NCI-H510A treated with DMSO at 0.1 percent for 48 hours (cell line): ENCODE measurements around the gene OR52A5.
"Not testable (repeated sequence)": the region's sequence is repeated elsewhere in the genome, so short reads cannot be mapped to it uniquely, and the experiment has no call there.

Experiments used
- DNase-seq: peaks from one replicate; lab custom pipeline; 2025; lab: John Stamatoyannopoulos, UW

The OR52A5 gene

GRCh38 chr11:5137996-5138395, at the start of gene OR52A5:
OR52A5 (minus strand) TSS chr11:5138356; CDS start chr11:5132642, 5,714 bp downstream.
- DNase-seq, result no peak

- DNase-seq, result no peak
Measured at GRCh38 chr11:5178046-5178837, 40.1 kb upstream of the OR52A5 start.

- DNase-seq, result no peak
Measured at GRCh38 chr11:5174934-5175333, 36.8 kb upstream of the OR52A5 start.

- no peak for DNase-seq
Measured at GRCh38 chr11:5171856-5172255, 33.7 kb upstream of the OR52A5 start.

GRCh38 chr11:5165898-5166297, 27.7 kb upstream of the OR52A5 start:
- DNase-seq, result not testable (repeated sequence)

- DNase-seq, result not testable (repeated sequence)
Measured at GRCh38 chr11:5164807-5165206, 26.7 kb upstream of the OR52A5 start.

GRCh38 chr11:5161045-5161444, 22.9 kb upstream of the OR52A5 start:
- not testable (repeated sequence) for DNase-seq

GRCh38 chr11:5160217-5160616, 22.1 kb upstream of the OR52A5 start:
- DNase-seq, result not testable (repeated sequence)

- no peak for DNase-seq
Measured at GRCh38 chr11:5159806-5160205, 21.6 kb upstream of the OR52A5 start.

GRCh38 chr11:5154657-5155056, 16.5 kb upstream of the OR52A5 start, which contains the start of gene OR52A1:
OR52A1 (minus strand) TSS chr11:5154757; CDS start chr11:5152369, 2,388 bp downstream.
- DNase-seq, result no peak

GRCh38 chr11:5153574-5154431, 15.6 kb upstream of the OR52A5 start:
- no peak for DNase-seq

- no peak for DNase-seq
Measured at GRCh38 chr11:5151713-5152153, 13.6 kb upstream of the OR52A5 start.

- DNase-seq, result not testable (repeated sequence)
Measured at GRCh38 chr11:5144206-5144605, 6.0 kb upstream of the OR52A5 start.

- no peak for DNase-seq
Measured at GRCh38 chr11:5137014-5137413, 1.1 kb downstream of the OR52A5 start.

GRCh38 chr11:5136261-5136660, 1.9 kb downstream of the OR52A5 start:
- DNase-seq, result no peak

- no peak for DNase-seq
Measured at GRCh38 chr11:5131584-5132335, 6.4 kb downstream of the OR52A5 start.

- DNase-seq, result no peak
Measured at GRCh38 chr11:5129457-5129877, 8.7 kb downstream of the OR52A5 start.

GRCh38 chr11:5124891-5125620, 13.1 kb downstream of the OR52A5 start:
- DNase-seq, result no peak

GRCh38 chr11:5123802-5124521, 14.2 kb downstream of the OR52A5 start:
- DNase-seq, result peak; percentile 14

- no peak for DNase-seq
Measured at GRCh38 chr11:5118893-5119292, 19.3 kb downstream of the OR52A5 start.

- DNase-seq, result no peak
Measured at GRCh38 chr11:5117588-5117987, 20.6 kb downstream of the OR52A5 start.
